ENCODE measurements around the gene MSI2.

MSI2 gene

GRCh38 chr17:57228911-57229310 is 27.4 kb upstream of the MSI2 start:
- H4K8ac ChIP-seq (ENCODE audit: low read depth, low read length) = no peak overlapping the region
- H4K12ac ChIP-seq (ENCODE audit: low read depth, low read length) = no peak overlapping the region
- H3K4ac ChIP-seq (ENCODE audit: low read depth, low read length) = no peak overlapping the region
- H3K9me3 ChIP-seq (ENCODE audit: insufficient read depth, low read depth, low read length) = no peaks in the 10 kb centered on the region
- no peak overlapping the region for H4K91ac ChIP-seq (ENCODE audit: low read depth, low read length)
- H3K4me2 ChIP-seq (ENCODE audit: low read length) = no peak overlapping the region
- H3K27ac ChIP-seq (ENCODE audit: low read depth, low read length) = no peak overlapping the region
- H3K4me3 ChIP-seq (ENCODE audit: low read depth, low read length) = no peak overlapping the region
- no peaks in the 10 kb centered on the region for H3K79me2 ChIP-seq (ENCODE audit: control insufficient read depth, insufficient read depth, low read length, poor library complexity)
- no peak for DNase-seq
- no peak overlapping the region for H3K9ac ChIP-seq (ENCODE audit: low read length)
- no peaks in the 10 kb centered on the region for H3K27me3 ChIP-seq (ENCODE audit: insufficient read depth, low read length)
- H2AK5ac ChIP-seq (ENCODE audit: low read length) = no peak overlapping the region
- no peak overlapping the region for H3K18ac ChIP-seq (ENCODE audit: low read length)
- H3K79me1 ChIP-seq (ENCODE audit: low read length) = no peaks in the 10 kb centered on the region
- H3K36me3 ChIP-seq (ENCODE audit: control insufficient read depth in 1 of 2, insufficient read depth in 2 of 2, low read length in 2 of 2) = no peaks in the 10 kb centered on the region
- H2AFZ ChIP-seq (ENCODE audit: insufficient read depth, low read length, poor library complexity) = no peak overlapping the region
- H3K23ac ChIP-seq (ENCODE audit: low read length) = no peak overlapping the region
- no peak overlapping the region for H2BK12ac ChIP-seq (ENCODE audit: low read length)
- H3K4me1 ChIP-seq (ENCODE audit: control insufficient read depth in 1 of 2, insufficient read depth in 2 of 2, low read length in 2 of 2) = no peaks in the 10 kb centered on the region
- WGBS (ENCODE audit: extremely low coverage, insufficient coverage, insufficient read length) = no CpG with 5 or more reads among the region's 4 CpGs
- no peak overlapping the region for H2BK5ac ChIP-seq (ENCODE audit: low read depth, low read length, poor library complexity)
- H2BK120ac ChIP-seq (ENCODE audit: insufficient read depth, low read length, poor library complexity) = no peak overlapping the region
- H3K14ac ChIP-seq (ENCODE audit: low read length) = no peak overlapping the region

GRCh38 chr17:57234061-57234738 is 22.1 kb upstream of the MSI2 start:
- Histone ChIP-seq H2BK12ac (ENCODE audit: low read length) (no peak overlapping the region), H2AFZ (ENCODE audit: insufficient read depth, low read length, poor library complexity) (no peak overlapping the region), H4K91ac (ENCODE audit: low read depth, low read length) (no peak overlapping the region), H4K8ac (ENCODE audit: low read depth, low read length) (no peak overlapping the region), H3K27ac (ENCODE audit: low read depth, low read length) (no peak overlapping the region), H3K4ac (ENCODE audit: low read depth, low read length) (no peak overlapping the region), H4K12ac (ENCODE audit: low read depth, low read length) (no peak overlapping the region), H3K4me1 (ENCODE audit: control insufficient read depth in 1 of 2, insufficient read depth in 2 of 2, low read length in 2 of 2) (peaks cover 0 to 2% of the 10 kb centered on the region in 2 experiments), H3K27me3 (ENCODE audit: insufficient read depth, low read length) (no peaks in the 10 kb centered on the region), H3K79me1 (ENCODE audit: low read length) (peaks cover 3% of the 10 kb centered on the region), H3K18ac (ENCODE audit: low read length) (no peak overlapping the region), H3K14ac (ENCODE audit: low read length) (no peak overlapping the region), H3K36me3 (ENCODE audit: control insufficient read depth in 1 of 2, insufficient read depth in 2 of 2, low read length in 2 of 2) (no peaks in the 10 kb centered on the region), H3K9me3 (ENCODE audit: insufficient read depth, low read depth, low read length) (no peaks in the 10 kb centered on the region), H2BK5ac (ENCODE audit: low read depth, low read length, poor library complexity) (no peak overlapping the region), H3K9ac (ENCODE audit: low read length) (no peak overlapping the region), H3K79me2 (ENCODE audit: control insufficient read depth, insufficient read depth, low read length, poor library complexity) (no peaks in the 10 kb centered on the region), H3K4me3 (ENCODE audit: low read depth, low read length) (no peak overlapping the region), H3K23ac (ENCODE audit: low read length) (no peak overlapping the region), H2AK5ac (ENCODE audit: low read length) (no peak overlapping the region), H2BK120ac (ENCODE audit: insufficient read depth, low read length, poor library complexity) (no peak overlapping the region), H3K4me2 (ENCODE audit: low read length) (no peak overlapping the region)
- no CpG with 5 or more reads among the region's 2 CpGs for WGBS (ENCODE audit: extremely low coverage, insufficient coverage, insufficient read length)
- DNase-seq = no peak

GRCh38 chr17:57234739-57235092 is 21.6 kb upstream of the MSI2 start:
- no peak overlapping the region for H4K8ac ChIP-seq (ENCODE audit: low read depth, low read length)
- no peak overlapping the region for H3K23ac ChIP-seq (ENCODE audit: low read length)
- no CpG with 5 or more reads among the region's 1 CpG for WGBS (ENCODE audit: extremely low coverage, insufficient coverage, insufficient read length)
- H2AFZ ChIP-seq (ENCODE audit: insufficient read depth, low read length, poor library complexity) = no peak overlapping the region
- H2AK5ac ChIP-seq (ENCODE audit: low read length) = no peak overlapping the region
- H2BK12ac ChIP-seq (ENCODE audit: low read length) = no peak overlapping the region
- H3K9me3 ChIP-seq (ENCODE audit: insufficient read depth, low read depth, low read length) = no peaks in the 10 kb centered on the region
- no peaks in the 10 kb centered on the region for H3K27me3 ChIP-seq (ENCODE audit: insufficient read depth, low read length)
- H3K36me3 ChIP-seq (ENCODE audit: control insufficient read depth in 1 of 2, insufficient read depth in 2 of 2, low read length in 2 of 2) = no peaks in the 10 kb centered on the region
- no peak overlapping the region for H3K9ac ChIP-seq (ENCODE audit: low read length)
- DNase-seq = no peak
- peaks cover 0 to 2% of the 10 kb centered on the region in 2 experiments for H3K4me1 ChIP-seq (ENCODE audit: control insufficient read depth in 1 of 2, insufficient read depth in 2 of 2, low read length in 2 of 2)
- H3K4me2 ChIP-seq (ENCODE audit: low read length) = no peak overlapping the region
- H4K12ac ChIP-seq (ENCODE audit: low read depth, low read length) = no peak overlapping the region
- H2BK5ac ChIP-seq (ENCODE audit: low read depth, low read length, poor library complexity) = no peak overlapping the region
- H3K79me1 ChIP-seq (ENCODE audit: low read length) = peaks cover 3% of the 10 kb centered on the region
- H3K79me2 ChIP-seq (ENCODE audit: control insufficient read depth, insufficient read depth, low read length, poor library complexity) = no peaks in the 10 kb centered on the region
- H3K27ac ChIP-seq (ENCODE audit: low read depth, low read length) = no peak overlapping the region
- no peak overlapping the region for H3K4ac ChIP-seq (ENCODE audit: low read depth, low read length)
- H2BK120ac ChIP-seq (ENCODE audit: insufficient read depth, low read length, poor library complexity) = no peak overlapping the region
- no peak overlapping the region for H4K91ac ChIP-seq (ENCODE audit: low read depth, low read length)
- no peak overlapping the region for H3K4me3 ChIP-seq (ENCODE audit: low read depth, low read length)
- no peak overlapping the region for H3K14ac ChIP-seq (ENCODE audit: low read length)
- no peak overlapping the region for H3K18ac ChIP-seq (ENCODE audit: low read length)

GRCh38 chr17:57235124-57235523 is 21.2 kb upstream of the MSI2 start:
- peak in 1 of 2 donors; percentile 62 for DNase-seq
- no peaks in the 10 kb centered on the region for H3K9me3 ChIP-seq (ENCODE audit: insufficient read depth, low read depth, low read length)
- no peak overlapping the region for H4K91ac ChIP-seq (ENCODE audit: low read depth, low read length)
- no peak overlapping the region for H3K4ac ChIP-seq (ENCODE audit: low read depth, low read length)
- no peak overlapping the region for H3K4me2 ChIP-seq (ENCODE audit: low read length)
- no peak overlapping the region for H2BK12ac ChIP-seq (ENCODE audit: low read length)
- H3K14ac ChIP-seq (ENCODE audit: low read length) = no peak overlapping the region
- H3K79me2 ChIP-seq (ENCODE audit: control insufficient read depth, insufficient read depth, low read length, poor library complexity) = no peaks in the 10 kb centered on the region
- no peak overlapping the region for H2AFZ ChIP-seq (ENCODE audit: insufficient read depth, low read length, poor library complexity)
- H3K9ac ChIP-seq (ENCODE audit: low read length) = no peak overlapping the region
- no peak overlapping the region for H3K4me3 ChIP-seq (ENCODE audit: low read depth, low read length)
- H4K8ac ChIP-seq (ENCODE audit: low read depth, low read length) = no peak overlapping the region
- no peak overlapping the region for H2BK120ac ChIP-seq (ENCODE audit: insufficient read depth, low read length, poor library complexity)
- H4K12ac ChIP-seq (ENCODE audit: low read depth, low read length) = no peak overlapping the region
- peaks cover 0 to 2% of the 10 kb centered on the region in 2 experiments for H3K4me1 ChIP-seq (ENCODE audit: control insufficient read depth in 1 of 2, insufficient read depth in 2 of 2, low read length in 2 of 2)
- H3K18ac ChIP-seq (ENCODE audit: low read length) = no peak overlapping the region
- H3K27ac ChIP-seq (ENCODE audit: low read depth, low read length) = no peak overlapping the region
- peaks cover 3% of the 10 kb centered on the region for H3K79me1 ChIP-seq (ENCODE audit: low read length)
- H3K36me3 ChIP-seq (ENCODE audit: control insufficient read depth in 1 of 2, insufficient read depth in 2 of 2, low read length in 2 of 2) = no peaks in the 10 kb centered on the region
- H3K23ac ChIP-seq (ENCODE audit: low read length) = no peak overlapping the region
- H3K27me3 ChIP-seq (ENCODE audit: insufficient read depth, low read length) = no peaks in the 10 kb centered on the region
- no CpG with 5 or more reads among the region's 6 CpGs for WGBS (ENCODE audit: extremely low coverage, insufficient coverage, insufficient read length)
- no peak overlapping the region for H2AK5ac ChIP-seq (ENCODE audit: low read length)
- no peak overlapping the region for H2BK5ac ChIP-seq (ENCODE audit: low read depth, low read length, poor library complexity)
